Stimulated activated CD8-positive, alpha-beta memory T cell treated with anti-CD3 and anti-CD28 coated beads, Interleukin-4, amount 100 ng/mL, for 24 hours (primary cell): Measurements from ENCODE around the gene MBNL1.
"Not testable (repeated sequence)": the region's sequence is repeated elsewhere in the genome, so short reads cannot be mapped to it uniquely, and the experiment has no call there.

Experiments used
- DNase-seq: peaks from one replicate; pipeline ENCODE4 v3.0.0-alpha.2; 2020; ENCODE audit warnings: low read depth

MBNL1 gene

DNA sequence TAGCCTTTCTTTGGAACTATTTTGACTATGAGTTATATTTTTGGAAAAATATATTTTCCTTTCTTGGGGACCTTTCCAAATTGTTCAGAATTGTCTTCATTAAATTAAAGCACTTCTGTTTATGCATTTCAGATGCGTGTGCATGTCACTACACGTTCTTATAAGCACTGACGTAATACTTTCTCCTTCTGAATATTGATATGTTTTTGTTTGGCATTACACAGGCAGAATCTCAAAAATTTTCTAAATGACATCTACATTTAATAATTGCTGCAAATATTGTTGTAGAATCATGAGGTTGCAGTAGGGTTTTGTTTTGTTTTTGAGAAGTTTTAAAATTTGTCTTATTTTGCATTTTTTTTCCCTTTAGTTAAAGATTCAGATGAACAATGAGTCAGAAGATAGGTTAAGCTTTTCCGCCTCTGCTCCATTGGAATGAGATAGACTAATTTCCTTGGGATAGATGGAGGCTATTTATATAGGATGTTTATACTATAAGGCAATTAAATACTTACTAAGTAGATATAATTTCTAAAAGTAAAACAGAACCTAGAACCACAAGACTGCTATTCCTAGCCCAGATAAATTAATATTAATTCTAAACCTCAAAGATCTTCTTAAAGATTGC, 110.8 kb downstream of the MBNL1 start:
- no peak for DNase-seq

- no peak for DNase-seq
Observed at GRCh38 chr3:152380043-152380442, 111.3 kb downstream of the MBNL1 start.

- DNase-seq, result no peak
Observed at GRCh38 chr3:152381881-152382295, 113.2 kb downstream of the MBNL1 start.

DNA sequence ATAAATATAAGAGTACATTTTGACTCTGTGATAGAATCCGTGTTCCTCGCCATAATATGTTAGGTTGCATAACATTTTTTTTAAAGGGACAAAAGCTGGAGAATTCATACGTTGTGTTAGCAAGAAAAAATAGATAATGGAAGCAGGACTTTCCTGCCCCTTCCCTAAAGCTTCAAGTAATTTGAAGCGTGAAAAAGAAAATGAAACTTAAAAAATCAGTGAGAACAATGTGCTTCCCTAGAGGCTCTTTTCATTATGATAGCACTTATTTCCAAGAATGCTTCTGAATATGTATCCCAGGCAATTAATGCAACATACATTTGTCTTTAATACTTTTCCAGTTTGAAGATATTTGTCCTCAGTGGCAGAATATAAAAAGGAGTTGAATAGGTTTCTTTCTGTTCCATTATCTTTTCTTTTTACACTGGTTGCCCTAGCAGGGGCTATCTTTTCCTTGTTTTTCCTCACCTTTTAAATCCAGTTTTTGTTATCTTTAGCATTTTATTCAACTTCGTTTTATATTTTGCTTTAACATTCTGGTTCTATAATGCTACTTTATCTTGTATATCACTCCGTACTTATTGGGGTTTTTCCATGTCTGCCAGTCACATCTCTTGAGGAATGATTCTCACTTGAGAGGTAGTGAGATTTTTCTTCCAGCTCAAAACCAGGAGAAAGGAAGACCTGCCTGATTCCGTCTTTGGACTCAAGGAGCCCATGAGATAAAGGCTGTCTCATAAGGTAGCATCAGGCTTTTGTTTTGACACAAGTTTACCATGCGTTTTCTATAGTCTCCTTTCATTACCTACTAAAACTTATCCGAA, 113.8 kb downstream of the MBNL1 start:
- no peak for DNase-seq

GRCh38 chr3:152383136-152383606, 114.4 kb downstream of the MBNL1 start:
- no peak for DNase-seq

DNA sequence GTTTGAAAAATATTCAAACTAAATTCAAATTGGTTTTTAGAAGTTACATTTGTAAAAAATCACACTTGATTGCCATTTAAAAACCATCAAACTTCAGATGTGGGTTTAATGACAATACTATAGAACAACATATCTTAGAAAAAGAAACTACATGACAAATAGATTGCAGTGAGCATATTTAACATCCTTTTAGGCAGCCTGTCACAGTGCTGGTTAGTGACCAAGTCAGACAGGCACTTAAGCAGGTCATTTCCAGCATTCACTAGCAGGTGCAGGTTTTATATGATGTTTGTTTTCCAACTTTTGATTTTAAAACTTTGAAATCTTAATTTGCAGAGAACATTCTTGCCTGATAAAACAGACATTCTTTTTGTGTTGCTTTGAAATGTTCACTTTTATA, 115.7 kb downstream of the MBNL1 start:
- DNase-seq, result no peak

DNA sequence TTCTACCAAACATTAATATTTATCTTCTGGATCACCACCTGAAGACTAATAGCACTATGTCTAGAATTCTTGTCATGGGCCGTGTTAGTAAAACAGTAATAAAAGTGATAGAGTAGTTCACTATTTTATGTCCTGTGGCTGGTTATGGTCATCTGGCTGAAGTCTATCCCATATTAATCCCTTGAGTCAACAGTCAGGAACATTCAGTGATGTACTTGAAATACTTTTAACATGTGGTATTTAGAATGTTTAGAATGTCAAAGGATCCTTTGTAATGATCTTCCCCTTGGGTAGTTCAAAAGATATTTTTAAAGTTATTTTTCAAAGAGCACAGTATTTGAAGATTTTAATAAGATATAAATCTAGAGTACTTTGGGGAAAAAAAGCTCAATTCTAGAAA, 117.0 kb downstream of the MBNL1 start:
- no peak for DNase-seq

GRCh38 chr3:152386208-152386607, 117.5 kb downstream of the MBNL1 start:
- no peak for DNase-seq

DNA sequence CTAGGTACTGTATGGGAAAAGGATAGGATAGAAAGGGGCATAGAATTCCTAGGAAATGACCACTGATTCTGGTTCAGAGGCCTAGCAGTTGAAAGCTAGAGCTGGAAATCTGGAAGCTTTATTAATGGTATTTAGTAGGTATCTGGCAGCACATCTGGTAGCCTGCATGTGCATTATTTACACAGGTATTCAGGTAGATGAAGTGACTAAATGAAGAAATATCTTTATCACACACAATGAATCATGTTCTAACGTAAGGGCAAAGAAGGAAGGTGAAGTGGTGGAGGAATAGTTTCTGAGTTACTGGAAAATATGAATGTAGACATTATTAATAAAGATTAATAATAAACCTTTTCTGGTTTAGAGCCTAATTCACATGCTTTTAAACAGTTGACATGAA, 119.9 kb downstream of the MBNL1 start:
- DNase-seq, result no peak

DNA sequence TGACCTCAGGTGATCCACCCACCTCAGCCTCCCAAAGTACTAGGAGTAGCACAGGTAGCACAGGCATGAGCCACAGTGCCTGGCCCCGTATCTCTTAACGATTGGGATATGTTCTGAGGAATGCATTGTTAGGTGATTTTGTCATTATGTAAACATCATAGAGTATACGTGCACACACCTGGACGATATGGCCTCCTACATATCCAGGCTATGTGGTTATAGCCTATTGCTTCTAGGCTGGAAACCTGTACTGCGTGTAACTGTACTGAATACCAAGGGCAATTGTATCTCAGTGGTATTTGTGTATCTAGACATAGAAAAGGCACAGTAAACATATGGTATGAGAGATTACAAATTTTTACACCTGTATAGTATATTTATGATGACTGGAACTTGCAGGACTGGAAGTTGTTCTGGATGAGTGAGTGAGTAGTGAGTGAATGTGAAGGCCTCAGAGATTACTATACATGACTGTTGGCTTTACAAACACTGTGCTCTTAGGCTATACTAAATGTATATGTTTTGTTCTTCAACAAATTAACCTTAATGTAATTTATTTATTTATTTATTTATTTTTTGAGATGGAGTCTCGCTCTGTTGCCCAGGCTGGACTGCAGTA, 120.7 kb downstream of the MBNL1 start:
- no peak for DNase-seq

DNA sequence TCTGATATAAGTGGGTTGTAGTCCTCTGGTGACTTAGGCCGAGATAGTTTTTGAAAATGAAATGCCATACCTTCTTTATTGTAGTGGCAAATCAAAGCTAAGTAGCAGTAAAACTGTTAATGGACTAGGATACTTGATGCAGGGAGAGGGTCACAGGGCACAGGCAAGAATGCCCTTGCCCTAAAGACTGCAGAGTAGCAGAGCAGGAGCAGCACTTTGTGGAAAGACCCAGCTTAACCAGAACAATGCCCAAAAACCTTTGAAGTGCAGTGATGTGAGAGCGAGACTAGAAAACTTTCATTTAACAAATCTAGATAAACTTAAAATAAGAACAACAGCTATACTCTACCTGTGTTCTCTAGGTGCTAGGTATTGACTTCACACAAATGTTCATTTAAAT, 121.9 kb downstream of the MBNL1 start:
- DNase-seq, result no peak

DNA sequence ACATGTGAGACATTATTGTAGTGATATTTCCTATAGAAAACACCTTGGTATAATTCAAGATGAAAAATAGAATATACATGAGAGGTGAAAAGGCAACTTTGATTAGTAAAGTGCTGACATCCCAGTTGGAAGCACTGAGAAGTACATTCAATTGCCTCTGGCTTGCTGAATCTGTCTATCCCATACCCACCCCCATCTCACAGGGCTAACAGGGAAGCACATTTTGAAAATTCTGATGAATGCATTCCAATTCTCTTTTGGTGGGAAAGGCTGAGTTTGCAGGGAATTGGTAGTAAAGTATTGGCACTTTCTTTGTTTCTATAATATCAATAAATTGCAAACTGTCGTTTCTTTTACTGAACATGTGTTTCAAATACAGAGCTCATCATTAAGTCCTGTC, 122.9 kb downstream of the MBNL1 start:
- no peak for DNase-seq

DNA sequence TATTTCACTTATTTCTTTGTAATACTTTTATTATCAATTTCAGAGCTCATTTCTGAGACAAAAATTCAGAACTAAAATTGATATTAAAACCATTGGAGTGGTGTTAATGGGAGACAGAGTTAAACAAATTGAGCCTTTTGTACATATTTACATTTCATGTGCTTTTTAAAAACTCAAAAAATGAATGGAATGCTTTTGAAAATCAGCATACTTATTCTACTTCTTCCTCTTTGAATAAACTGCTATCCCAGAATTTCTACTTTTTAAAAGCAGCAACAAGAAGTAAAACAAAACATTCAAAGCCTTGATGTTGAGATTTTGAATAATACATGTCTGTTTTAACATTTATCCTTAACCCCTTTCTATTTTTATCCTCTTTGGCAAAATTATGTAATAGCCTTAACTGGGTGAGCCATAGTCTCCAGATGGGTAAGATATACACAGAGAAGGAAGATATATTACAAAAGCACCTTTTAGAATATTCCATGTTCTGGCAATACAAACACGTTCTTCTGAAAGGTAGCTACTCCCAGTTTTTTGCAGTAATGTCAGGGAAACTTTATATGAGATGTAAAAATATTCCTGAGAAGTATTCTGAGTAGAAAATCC, 123.6 kb downstream of the MBNL1 start:
- no peak for DNase-seq

DNA sequence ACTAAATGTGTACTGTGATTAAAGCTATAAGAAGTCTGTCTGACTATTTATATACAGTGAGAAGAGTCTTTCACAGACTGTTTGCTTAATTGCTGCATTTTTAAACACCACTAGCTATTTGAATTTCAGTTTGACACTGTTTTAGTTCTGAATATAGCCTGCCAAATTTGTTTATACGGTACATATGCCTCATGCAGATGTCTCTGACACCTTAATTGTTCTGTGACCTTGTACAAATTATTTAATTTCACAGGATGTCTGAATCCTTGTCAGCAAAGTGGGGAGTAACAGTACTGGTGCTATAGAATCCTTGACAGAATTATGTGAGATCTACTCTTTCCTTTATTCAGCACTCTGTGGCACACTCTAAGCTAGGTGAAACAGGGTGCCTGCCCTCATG, 125.5 kb downstream of the MBNL1 start:
- no peak for DNase-seq

DNA sequence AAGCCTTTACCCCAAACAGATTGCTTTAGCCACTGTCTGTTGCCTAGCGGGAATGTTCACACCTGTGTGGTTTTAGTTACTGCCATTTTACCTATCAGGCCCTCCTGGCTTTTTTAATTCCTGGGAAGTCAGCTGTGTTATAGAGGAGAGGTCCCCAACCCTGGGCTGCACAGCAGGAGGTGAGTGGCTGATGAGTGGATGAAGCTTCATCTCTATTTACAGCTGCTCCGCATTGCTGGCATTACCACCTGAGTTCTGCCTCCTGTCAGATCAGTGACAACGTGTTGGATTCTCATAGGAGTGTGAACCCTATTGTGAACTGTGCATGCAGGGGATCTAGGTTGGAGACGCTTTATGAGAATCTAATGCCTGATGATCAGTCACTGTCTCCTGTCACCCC, 127.0 kb downstream of the MBNL1 start:
- no peak for DNase-seq

DNA sequence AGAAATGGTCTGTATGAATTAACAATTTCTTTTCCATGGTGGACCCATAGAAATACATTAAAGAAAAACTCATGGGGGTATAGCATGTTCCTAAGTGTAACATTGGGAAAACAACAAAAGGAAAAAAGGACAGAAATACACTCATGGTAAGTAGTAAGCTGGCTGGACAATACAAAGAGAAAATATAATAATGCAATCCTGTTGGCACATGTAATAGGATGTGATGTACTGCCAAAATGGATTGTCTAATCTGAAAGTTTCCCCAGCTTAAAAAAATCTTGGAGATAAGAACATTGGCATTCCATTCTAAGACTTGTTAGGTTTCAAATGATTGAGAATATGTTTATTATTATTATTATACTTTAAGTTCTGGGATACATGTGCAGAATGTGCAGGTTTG, 128.1 kb downstream of the MBNL1 start:
- no peak for DNase-seq

- not testable (repeated sequence) for DNase-seq
Observed at GRCh38 chr3:152397348-152397747, 128.6 kb downstream of the MBNL1 start.

DNA sequence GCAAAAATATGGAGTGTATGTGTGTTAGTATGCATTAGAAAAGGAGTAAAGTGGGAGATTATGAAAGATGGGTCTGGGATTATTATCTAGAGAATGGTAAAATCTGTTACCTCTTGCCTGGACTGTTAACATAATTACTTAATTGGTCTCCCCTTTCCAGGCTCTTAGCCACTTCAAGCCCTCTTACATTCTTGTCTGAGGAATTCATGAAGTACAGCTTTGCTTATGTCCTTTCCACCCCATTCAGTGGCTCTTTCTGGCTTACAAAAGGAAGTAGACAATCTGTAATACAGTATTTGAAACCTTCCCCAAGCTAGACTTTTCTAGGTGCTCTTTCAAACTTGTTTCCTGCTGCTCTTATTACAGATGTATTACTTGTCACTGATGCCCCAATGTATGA, 129.8 kb downstream of the MBNL1 start:
- no peak for DNase-seq

- DNase-seq, result no peak
Observed at GRCh38 chr3:152399374-152399773, 130.6 kb downstream of the MBNL1 start.

GRCh38 chr3:152400887-152401286, 132.2 kb downstream of the MBNL1 start:
- DNase-seq, result no peak

- no peak for DNase-seq
Observed at GRCh38 chr3:152402695-152403451, 134.1 kb downstream of the MBNL1 start.

DNA sequence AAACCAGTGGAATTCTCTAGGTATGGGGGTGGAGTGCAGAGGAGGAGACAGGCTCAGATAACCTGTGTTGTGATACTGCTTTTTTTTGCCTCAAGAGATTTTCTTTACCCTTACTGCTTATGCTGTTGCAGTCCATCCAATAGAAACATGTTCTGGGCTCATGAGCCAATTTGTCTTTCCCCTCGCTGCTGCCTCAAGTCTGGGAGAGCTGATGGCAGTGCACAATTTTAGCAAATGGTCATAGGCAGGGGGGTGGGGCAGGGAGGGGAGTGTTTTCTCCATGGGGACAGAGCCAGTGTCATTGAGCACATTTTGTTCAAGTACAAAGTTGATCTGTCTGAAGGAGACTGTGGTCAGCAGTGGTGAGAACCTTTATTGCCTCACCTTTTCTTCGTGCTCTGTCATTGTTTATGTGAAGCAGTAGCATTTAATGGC, 134.9 kb downstream of the MBNL1 start:
- DNase-seq, result no peak
